Vagina (tissue), 2 donors: ENCODE data around the gene TNNT3. TPM values are rescaled to one million over a fixed set of nuclear protein-coding genes. Genes with fewer than 3 reads are reported as not detected.

Experiments
- DNase-seq, 2 donors: peaks; one replicate each; pipeline ENCODE4 v3.0.0-alpha.2; 2017; ENCODE audit errors: extremely low spot score in 2 of 2
- H3K27ac ChIP-seq: fragments of 200-600 bp; sonication (generic); one replicate; pipeline ENCODE4 v1.5.1; 2019
- H3K27me3 ChIP-seq: fragments of 200-600 bp; sonication (generic); one replicate; pipeline ENCODE4 v1.5.1; 2019
- H3K36me3 ChIP-seq, 2 donors: fragments of 200-600 bp; sonication (generic); one replicate each; pipeline ENCODE4 v1.5.1; 2017 to 2019
- H3K4me1 ChIP-seq: fragments of 200-600 bp; sonication (generic); one replicate; pipeline ENCODE4 v1.5.1; 2019
- H3K4me3 ChIP-seq, 2 donors: fragments of 200-600 bp; sonication (generic); 1 replicate in 1 of 2; 2 replicates in 1 of 2; pipeline ENCODE4 v1.5.1; 2016 to 2019
- H3K9me3 ChIP-seq: fragments of 200-600 bp; sonication (generic); one replicate; pipeline ENCODE4 v1.5.1; 2019
- CTCF ChIP-seq, 3 experiments: fragments of 450-650 bp in 2 of 3; fragments of 200-600 bp in 1 of 3; sonication (generic) in 1 of 3; IDR thresholded peaks; one replicate each; pipeline ENCODE4 v1.5.1; 2017 to 2019; ENCODE audit warnings: antibody characterized with exemption in 3 of 3, mild to moderate bottlenecking in 2 of 3, moderate library complexity in 2 of 3
- POLR2A ChIP-seq, 2 donors: fragments of 450-650 bp; IDR thresholded peaks; one replicate each; pipeline ENCODE4 v1.6.1; 2017; ENCODE audit warnings: antibody characterized with exemption in 2 of 2, mild to moderate bottlenecking in 2 of 2, moderate library complexity in 2 of 2
- POLR2AphosphoS5 ChIP-seq, 2 donors: sonication (generic); formaldehyde crosslinking; IDR thresholded peaks; one replicate each; pipeline ENCODE4 v1.9.0; 2017; ENCODE audit warnings: antibody characterized with exemption in 2 of 2, mild to moderate bottlenecking in 2 of 2, low read depth in 1 of 2; ENCODE audit not compliant: insufficient read depth in 1 of 2
- intact Hi-C: fragments of 100-400 bp; cut with DNase I; formaldehyde crosslinking; loops from one replicate; pipeline ENCODE4 v1.15.1; 2023
- total RNA-seq: library from RNA; depleted of rRNA; stranded (reverse); fragments of >200 nt; gene quantifications from one replicate; pipeline ENCODE4 v1.2.3, GENCODE V29; 2016

The TNNT3 gene
- total RNA-seq, 1 donor from 2014 or later: 20.4 TPM

GRCh38 chr11:1978720-1979473 is 59.4 kb downstream of the TNNT3 start:
- H3K9me3 ChIP-seq: no peaks in the 10 kb centered on the region
- no peak for DNase-seq
- no peaks in the 10 kb centered on the region for H3K36me3 ChIP-seq
- no peak overlapping the region for H3K27ac ChIP-seq
- TF ChIP-seq POLR2AphosphoS5 (IDR thresholded peaks at IDR 0.05; ENCODE audit: insufficient read depth in 1 of 2, low read depth in 1 of 2) (no peak), POLR2A (IDR thresholded peaks at IDR 0.05) (no peak), CTCF (IDR thresholded peaks at IDR 0.05) (no peak)
- no peaks in the 10 kb centered on the region for H3K27me3 ChIP-seq
- intact Hi-C loops: no loop called here
- H3K4me3 ChIP-seq: no peak overlapping the region
- no peaks in the 10 kb centered on the region for H3K4me1 ChIP-seq

- no peak overlapping the region for H3K27ac ChIP-seq
- intact Hi-C loops: no loop called here
- no peak for TF ChIP-seq POLR2AphosphoS5 (IDR thresholded peaks at IDR 0.05; ENCODE audit: insufficient read depth in 1 of 2, low read depth in 1 of 2)
- TF ChIP-seq POLR2A (IDR thresholded peaks at IDR 0.05): no peak
- no peak for TF ChIP-seq CTCF (IDR thresholded peaks at IDR 0.05)
- no peak for DNase-seq
- H3K9me3 ChIP-seq: no peaks in the 10 kb centered on the region
- no peak overlapping the region for H3K4me3 ChIP-seq
- no peaks in the 10 kb centered on the region for H3K36me3 ChIP-seq
- H3K4me1 ChIP-seq: no peaks in the 10 kb centered on the region
- H3K27me3 ChIP-seq: no peaks in the 10 kb centered on the region
These were observed 60.1 kb downstream of the TNNT3 start for GRCh38 chr11:1979607-1980006.

GRCh38 chr11:1982873-1983600 is 63.5 kb downstream of the TNNT3 start:
- Histone ChIP-seq H3K4me3 (no peak overlapping the region), H3K4me1 (no peaks in the 10 kb centered on the region), H3K36me3 (no peaks in the 10 kb centered on the region), H3K27me3 (no peaks in the 10 kb centered on the region), H3K27ac (no peak overlapping the region), H3K9me3 (no peaks in the 10 kb centered on the region)
- no peak for DNase-seq
- TF ChIP-seq POLR2A (IDR thresholded peaks at IDR 0.05) (no peak), POLR2AphosphoS5 (IDR thresholded peaks at IDR 0.05; ENCODE audit: insufficient read depth in 1 of 2, low read depth in 1 of 2) (no peak), CTCF (IDR thresholded peaks at IDR 0.05) (no peak)
- intact Hi-C loops: no loop called here

GRCh38 chr11:1983601-1983961 is 64.1 kb downstream of the TNNT3 start:
- Histone ChIP-seq H3K9me3 (no peaks in the 10 kb centered on the region), H3K36me3 (no peaks in the 10 kb centered on the region), H3K4me3 (no peak overlapping the region), H3K27ac (no peak overlapping the region), H3K27me3 (no peaks in the 10 kb centered on the region), H3K4me1 (no peaks in the 10 kb centered on the region)
- intact Hi-C loops: no loop called here
- TF ChIP-seq POLR2AphosphoS5 (IDR thresholded peaks at IDR 0.05; ENCODE audit: insufficient read depth in 1 of 2, low read depth in 1 of 2) (no peak), CTCF (IDR thresholded peaks at IDR 0.05) (no peak), POLR2A (IDR thresholded peaks at IDR 0.05) (no peak)
- no peak for DNase-seq

GRCh38 chr11:1987024-1987423 is 67.5 kb downstream of the TNNT3 start:
- H3K4me3 ChIP-seq: no peak overlapping the region
- TF ChIP-seq CTCF (IDR thresholded peaks at IDR 0.05) (no peak), POLR2A (IDR thresholded peaks at IDR 0.05) (no peak), POLR2AphosphoS5 (IDR thresholded peaks at IDR 0.05; ENCODE audit: insufficient read depth in 1 of 2, low read depth in 1 of 2) (no peak)
- H3K27ac ChIP-seq: no peak overlapping the region
- H3K9me3 ChIP-seq: no peaks in the 10 kb centered on the region
- H3K27me3 ChIP-seq: no peaks in the 10 kb centered on the region
- DNase-seq: no peak
- intact Hi-C loops: no loop called here
- no peaks in the 10 kb centered on the region for H3K36me3 ChIP-seq
- H3K4me1 ChIP-seq: no peaks in the 10 kb centered on the region
